SK-N-MC (cell line): Measurements from ENCODE around the gene RNF32.

Experiments used
- DNase-seq: peaks from one replicate; pipeline ENCODE4 v3.0.0-alpha.2; 2011; ENCODE audit warnings: low read depth, low spot score
- H3K27ac ChIP-seq: fragments of 200-600 bp; sonication (generic); 2 replicates; pipeline ENCODE4 v1.5.1; 2016; ENCODE audit warnings: mixed run types
- H3K36me3 ChIP-seq: fragments of 200-600 bp; sonication (generic); 2 replicates; pipeline ENCODE4 v1.6.1; 2017; ENCODE audit warnings: antibody characterized with exemption, low read length, mixed read lengths; ENCODE audit not compliant: insufficient read depth
- H3K4me3 ChIP-seq: fragments of 200-600 bp; sonication (generic); 2 replicates; pipeline ENCODE4 v1.5.1; 2016
- H3K9ac ChIP-seq: fragments of 200-600 bp; sonication (generic); 2 replicates; pipeline ENCODE4 v1.8.0; 2017; ENCODE audit warnings: mixed run types, mixed read lengths; ENCODE audit not compliant: insufficient read length
- H3K9me3 ChIP-seq: fragments of 200-600 bp; sonication (generic); 2 replicates; pipeline ENCODE4 v1.6.1; 2017; ENCODE audit warnings: low read depth, mild to moderate bottlenecking, antibody characterized with exemption, low read length, moderate library complexity, mixed read lengths
- EZH2 ChIP-seq: fragments of 200-600 bp; sonication (generic); IDR thresholded peaks from one replicate; pipeline ENCODE4 v1.6.1; 2017; ENCODE audit warnings: antibody characterized with exemption
- FOXP2 ChIP-seq: optimal IDR thresholded peaks from 2 replicates; pipeline ENCODE3; 2011; ENCODE audit warnings: mild to moderate bottlenecking, moderate library complexity; ENCODE audit not compliant: insufficient read depth; ENCODE audit errors: extremely low read length, control extremely low read depth
- POLR2AphosphoS5 ChIP-seq: IDR thresholded peaks from 2 replicates; pipeline ENCODE4 v1.6.1; 2012; ENCODE audit warnings: mild to moderate bottlenecking, low read depth, low read length, borderline replicate concordance

The RNF32 gene

GRCh38 chr7:156654511-156655234 lies 14.1 kb downstream of the RNF32 start:
- Histone ChIP-seq H3K4me3 (no peak overlapping the region), H3K9ac (no peak overlapping the region), H3K36me3 (no peaks in the 10 kb centered on the region), H3K9me3 (no peaks in the 10 kb centered on the region), H3K27ac (no peak overlapping the region)
- no peak for TF ChIP-seq POLR2AphosphoS5
- no peak for TF ChIP-seq FOXP2
- no peak for TF ChIP-seq EZH2
- DNase-seq, result no peak

GRCh38 chr7:156655251-156655650 lies 14.7 kb downstream of the RNF32 start:
- TF ChIP-seq EZH2 (no peak), POLR2AphosphoS5 (no peak), FOXP2 (no peak)
- no peak overlapping the region for H3K9ac ChIP-seq
- H3K27ac ChIP-seq, result no peak overlapping the region
- DNase-seq, result no peak
- no peaks in the 10 kb centered on the region for H3K36me3 ChIP-seq
- H3K9me3 ChIP-seq, result no peaks in the 10 kb centered on the region
- no peak overlapping the region for H3K4me3 ChIP-seq

- no peak overlapping the region for H3K4me3 ChIP-seq
- H3K9me3 ChIP-seq, result no peaks in the 10 kb centered on the region
- no peak overlapping the region for H3K27ac ChIP-seq
- TF ChIP-seq EZH2 (no peak), FOXP2 (no peak), POLR2AphosphoS5 (no peak)
- DNase-seq, result no peak
- H3K9ac ChIP-seq, result no peak overlapping the region
- no peaks in the 10 kb centered on the region for H3K36me3 ChIP-seq
These were observed 15.4 kb downstream of the RNF32 start for GRCh38 chr7:156655983-156656382.

- no peak for DNase-seq
- no peak overlapping the region for H3K4me3 ChIP-seq
- no peaks in the 10 kb centered on the region for H3K9me3 ChIP-seq
- no peak overlapping the region for H3K9ac ChIP-seq
- H3K27ac ChIP-seq, result no peak overlapping the region
- TF ChIP-seq EZH2 (no peak), POLR2AphosphoS5 (no peak), FOXP2 (no peak)
- no peaks in the 10 kb centered on the region for H3K36me3 ChIP-seq
These were observed 16.0 kb downstream of the RNF32 start for GRCh38 chr7:156656598-156656997.

GRCh38 chr7:156657681-156658080 lies 17.1 kb downstream of the RNF32 start:
- Histone ChIP-seq H3K4me3 (no peak overlapping the region), H3K27ac (no peak overlapping the region), H3K36me3 (no peaks in the 10 kb centered on the region), H3K9ac (no peak overlapping the region), H3K9me3 (no peaks in the 10 kb centered on the region)
- TF ChIP-seq FOXP2 (no peak), POLR2AphosphoS5 (no peak), EZH2 (no peak)
- DNase-seq, result no peak

- no peak overlapping the region for H3K4me3 ChIP-seq
- H3K27ac ChIP-seq, result no peak overlapping the region
- H3K9ac ChIP-seq, result no peak overlapping the region
- H3K9me3 ChIP-seq, result no peaks in the 10 kb centered on the region
- no peaks in the 10 kb centered on the region for H3K36me3 ChIP-seq
- DNase-seq, result no peak
- TF ChIP-seq FOXP2, result no peak
- TF ChIP-seq EZH2, result no peak
- TF ChIP-seq POLR2AphosphoS5, result no peak
These were observed 18.6 kb downstream of the RNF32 start for GRCh38 chr7:156659203-156659602.

- no peaks in the 10 kb centered on the region for H3K9me3 ChIP-seq
- DNase-seq, result no peak
- H3K27ac ChIP-seq, result no peak overlapping the region
- H3K9ac ChIP-seq, result no peak overlapping the region
- no peak overlapping the region for H3K4me3 ChIP-seq
- H3K36me3 ChIP-seq, result no peaks in the 10 kb centered on the region
- TF ChIP-seq POLR2AphosphoS5 (no peak), EZH2 (no peak), FOXP2 (no peak)
These were observed 19.4 kb downstream of the RNF32 start for GRCh38 chr7:156659961-156660360.

- Histone ChIP-seq H3K9ac (no peak overlapping the region), H3K36me3 (no peaks in the 10 kb centered on the region), H3K4me3 (no peak overlapping the region), H3K9me3 (no peaks in the 10 kb centered on the region), H3K27ac (no peak overlapping the region)
- DNase-seq, result no peak
- TF ChIP-seq EZH2 (no peak), FOXP2 (no peak), POLR2AphosphoS5 (no peak)
These were observed 21.1 kb downstream of the RNF32 start for GRCh38 chr7:156661637-156662036.

GRCh38 chr7:156662277-156662676 lies 21.7 kb downstream of the RNF32 start:
- Histone ChIP-seq H3K9ac (no peak overlapping the region), H3K9me3 (no peaks in the 10 kb centered on the region), H3K4me3 (no peak overlapping the region), H3K27ac (no peak overlapping the region), H3K36me3 (no peaks in the 10 kb centered on the region)
- no peak for DNase-seq
- no peak for TF ChIP-seq POLR2AphosphoS5
- no peak for TF ChIP-seq FOXP2
- no peak for TF ChIP-seq EZH2
